HL-60 (cell line): ENCODE measurements around the gene KISS1R.

Experiments used
- CTCF ChIP-seq: IDR thresholded peaks from one replicate; pipeline ENCODE4 v1.5.1; 2011; ENCODE audit warnings: low read length, control low read depth, inconsistent platforms; ENCODE audit not compliant: insufficient read depth
- GABPA ChIP-seq: IDR thresholded peaks from 2 replicates; pipeline ENCODE4 v1.6.1; 2012; ENCODE audit warnings: low read depth
- POLR2AphosphoS5 ChIP-seq: IDR thresholded peaks from 2 replicates; pipeline ENCODE4 v1.6.1; 2012; ENCODE audit warnings: low read depth
- TF ChIP-seq, protein P1 (sequence below): IDR thresholded peaks from 2 replicates; pipeline ENCODE4 v1.6.1; 2012; ENCODE audit warnings: low read depth; ENCODE audit not compliant: insufficient replicate concordance

DNA sequence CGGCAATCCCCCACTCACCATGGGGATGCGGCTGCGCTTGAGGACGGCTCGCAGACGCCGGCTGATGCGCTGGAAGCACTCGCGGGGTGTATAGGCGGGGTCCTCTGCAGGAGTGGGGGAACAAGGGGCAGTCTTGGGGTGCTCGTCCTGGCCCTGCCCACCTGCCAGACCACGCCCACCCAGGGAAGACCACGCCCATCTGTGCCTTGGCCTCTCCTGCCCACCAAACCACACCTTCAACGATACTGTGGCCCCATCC lies 17.2 kb upstream of the KISS1R start:
- TF ChIP-seq CTCF (no peak), POLR2AphosphoS5 (no peak), GABPA (no peak)
- TF ChIP-seq, protein P1, sequence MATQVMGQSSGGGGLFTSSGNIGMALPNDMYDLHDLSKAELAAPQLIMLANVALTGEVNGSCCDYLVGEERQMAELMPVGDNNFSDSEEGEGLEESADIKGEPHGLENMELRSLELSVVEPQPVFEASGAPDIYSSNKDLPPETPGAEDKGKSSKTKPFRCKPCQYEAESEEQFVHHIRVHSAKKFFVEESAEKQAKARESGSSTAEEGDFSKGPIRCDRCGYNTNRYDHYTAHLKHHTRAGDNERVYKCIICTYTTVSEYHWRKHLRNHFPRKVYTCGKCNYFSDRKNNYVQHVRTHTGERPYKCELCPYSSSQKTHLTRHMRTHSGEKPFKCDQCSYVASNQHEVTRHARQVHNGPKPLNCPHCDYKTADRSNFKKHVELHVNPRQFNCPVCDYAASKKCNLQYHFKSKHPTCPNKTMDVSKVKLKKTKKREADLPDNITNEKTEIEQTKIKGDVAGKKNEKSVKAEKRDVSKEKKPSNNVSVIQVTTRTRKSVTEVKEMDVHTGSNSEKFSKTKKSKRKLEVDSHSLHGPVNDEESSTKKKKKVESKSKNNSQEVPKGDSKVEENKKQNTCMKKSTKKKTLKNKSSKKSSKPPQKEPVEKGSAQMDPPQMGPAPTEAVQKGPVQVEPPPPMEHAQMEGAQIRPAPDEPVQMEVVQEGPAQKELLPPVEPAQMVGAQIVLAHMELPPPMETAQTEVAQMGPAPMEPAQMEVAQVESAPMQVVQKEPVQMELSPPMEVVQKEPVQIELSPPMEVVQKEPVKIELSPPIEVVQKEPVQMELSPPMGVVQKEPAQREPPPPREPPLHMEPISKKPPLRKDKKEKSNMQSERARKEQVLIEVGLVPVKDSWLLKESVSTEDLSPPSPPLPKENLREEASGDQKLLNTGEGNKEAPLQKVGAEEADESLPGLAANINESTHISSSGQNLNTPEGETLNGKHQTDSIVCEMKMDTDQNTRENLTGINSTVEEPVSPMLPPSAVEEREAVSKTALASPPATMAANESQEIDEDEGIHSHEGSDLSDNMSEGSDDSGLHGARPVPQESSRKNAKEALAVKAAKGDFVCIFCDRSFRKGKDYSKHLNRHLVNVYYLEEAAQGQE: no peak
